ENCODE data around the gene PRKD3. TPM values are rescaled to one million over a fixed set of nuclear protein-coding genes. Genes with fewer than 3 reads are reported as not detected.

PRKD3 gene
- total and polyA plus RNA-seq, 10 of the 15 experiments (the other 5 are each of a cell fraction or from before 2014, with no cell fraction given) = 3.3 to 14.9 (median 7.9) TPM

DNA sequence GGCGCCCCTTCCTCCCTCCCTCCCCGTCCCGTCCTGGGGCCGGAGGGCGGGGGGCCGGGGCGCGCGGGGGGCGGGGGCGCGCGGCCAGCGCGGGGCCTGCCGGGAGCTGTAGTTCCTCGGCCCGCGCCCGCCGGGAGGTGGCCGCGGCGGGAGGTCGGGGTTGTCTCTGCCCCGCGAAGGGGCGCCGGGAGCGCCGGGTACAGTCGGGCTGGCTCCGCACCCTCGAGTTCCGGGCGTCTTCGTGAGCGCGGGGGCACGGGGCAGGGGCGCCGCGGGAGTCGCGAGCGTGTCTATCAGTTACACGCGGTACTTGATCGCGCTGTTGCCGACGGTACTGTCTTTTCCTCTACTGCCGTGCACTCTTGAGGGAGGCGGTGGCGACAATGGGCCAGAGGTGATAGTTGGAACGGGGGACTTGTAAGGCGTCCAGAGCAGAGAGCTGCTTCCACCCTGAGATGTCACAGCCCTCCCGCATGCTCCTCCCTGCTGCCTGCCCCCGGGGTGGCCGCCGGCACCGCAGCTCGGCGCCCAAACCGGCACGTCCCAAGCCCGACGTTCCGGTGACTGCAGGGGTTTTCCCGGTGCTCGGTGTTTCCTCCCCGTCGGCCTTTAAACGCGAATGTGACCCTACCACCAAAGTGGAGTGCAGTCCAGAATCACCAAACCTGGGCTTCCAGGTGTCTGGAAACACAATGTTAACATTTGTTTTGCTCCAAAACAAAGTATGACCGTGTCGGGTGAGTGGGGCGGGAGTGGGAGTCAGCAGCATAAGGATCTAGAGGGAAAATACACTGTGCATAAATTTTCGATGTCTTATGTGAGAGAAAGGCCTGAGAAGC, at the start of gene PRKD3 (continued):
- TF ChIP-seq, protein P1, sequence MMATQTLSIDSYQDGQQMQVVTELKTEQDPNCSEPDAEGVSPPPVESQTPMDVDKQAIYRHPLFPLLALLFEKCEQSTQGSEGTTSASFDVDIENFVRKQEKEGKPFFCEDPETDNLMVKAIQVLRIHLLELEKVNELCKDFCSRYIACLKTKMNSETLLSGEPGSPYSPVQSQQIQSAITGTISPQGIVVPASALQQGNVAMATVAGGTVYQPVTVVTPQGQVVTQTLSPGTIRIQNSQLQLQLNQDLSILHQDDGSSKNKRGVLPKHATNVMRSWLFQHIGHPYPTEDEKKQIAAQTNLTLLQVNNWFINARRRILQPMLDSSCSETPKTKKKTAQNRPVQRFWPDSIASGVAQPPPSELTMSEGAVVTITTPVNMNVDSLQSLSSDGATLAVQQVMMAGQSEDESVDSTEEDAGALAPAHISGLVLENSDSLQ (IDR thresholded peaks at IDR 0.05) = no peak
- TF ChIP-seq, protein P2, sequence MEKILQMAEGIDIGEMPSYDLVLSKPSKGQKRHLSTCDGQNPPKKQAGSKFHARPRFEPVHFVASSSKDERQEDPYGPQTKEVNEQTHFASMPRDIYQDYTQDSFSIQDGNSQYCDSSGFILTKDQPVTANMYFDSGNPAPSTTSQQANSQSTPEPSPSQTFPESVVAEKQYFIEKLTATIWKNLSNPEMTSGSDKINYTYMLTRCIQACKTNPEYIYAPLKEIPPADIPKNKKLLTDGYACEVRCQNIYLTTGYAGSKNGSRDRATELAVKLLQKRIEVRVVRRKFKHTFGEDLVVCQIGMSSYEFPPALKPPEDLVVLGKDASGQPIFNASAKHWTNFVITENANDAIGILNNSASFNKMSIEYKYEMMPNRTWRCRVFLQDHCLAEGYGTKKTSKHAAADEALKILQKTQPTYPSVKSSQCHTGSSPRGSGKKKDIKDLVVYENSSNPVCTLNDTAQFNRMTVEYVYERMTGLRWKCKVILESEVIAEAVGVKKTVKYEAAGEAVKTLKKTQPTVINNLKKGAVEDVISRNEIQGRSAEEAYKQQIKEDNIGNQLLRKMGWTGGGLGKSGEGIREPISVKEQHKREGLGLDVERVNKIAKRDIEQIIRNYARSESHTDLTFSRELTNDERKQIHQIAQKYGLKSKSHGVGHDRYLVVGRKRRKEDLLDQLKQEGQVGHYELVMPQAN (conservative IDR thresholded peaks at IDR 0.05) = no peak; the same call in 1 of the 2 replicates
- TF ChIP-seq, protein P3, sequence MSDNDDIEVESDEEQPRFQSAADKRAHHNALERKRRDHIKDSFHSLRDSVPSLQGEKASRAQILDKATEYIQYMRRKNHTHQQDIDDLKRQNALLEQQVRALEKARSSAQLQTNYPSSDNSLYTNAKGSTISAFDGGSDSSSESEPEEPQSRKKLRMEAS (IDR thresholded peaks at IDR 0.05; ENCODE audit: low read depth, low read length) = peak; percentile 49; the same call in 1 of the 2 replicates
- TF ChIP-seq PAX8 (IDR thresholded peaks at IDR 0.05) (no peak), BMI1 (IDR thresholded peaks at IDR 0.05; ENCODE audit: borderline replicate concordance) (peak; percentile 58; the same call in 1 of the 2 replicates), ATF7 (IDR thresholded peaks at IDR 0.05; ENCODE audit: low read depth) (no peak), SMAD1 (IDR thresholded peaks at IDR 0.05; ENCODE audit: low read depth, partially characterized antibody) (no peak), CHD2 (IDR thresholded peaks at IDR 0.05; ENCODE audit: borderline replicate concordance, low read depth, low read length) (peak; percentile 30; the same call in 1 of the 2 replicates), MXI1 (IDR thresholded peaks at IDR 0.05; ENCODE audit: low read depth, low read length) (0 out of 2 replicates have a peak, but pooled peaks have one; percentile 4), HCFC1 (IDR thresholded peaks at IDR 0.05; ENCODE audit: low read length) (peak; percentile 67), EGR1 (IDR thresholded peaks at IDR 0.05; ENCODE audit: borderline replicate concordance in 1 of 2, low read depth in 2 of 2, low read length in 2 of 2) (0 out of 3 replicates have a peak, but pooled peaks of 1 of the 2 experiments have one; percentile 14)
- TF ChIP-seq, protein P4, sequence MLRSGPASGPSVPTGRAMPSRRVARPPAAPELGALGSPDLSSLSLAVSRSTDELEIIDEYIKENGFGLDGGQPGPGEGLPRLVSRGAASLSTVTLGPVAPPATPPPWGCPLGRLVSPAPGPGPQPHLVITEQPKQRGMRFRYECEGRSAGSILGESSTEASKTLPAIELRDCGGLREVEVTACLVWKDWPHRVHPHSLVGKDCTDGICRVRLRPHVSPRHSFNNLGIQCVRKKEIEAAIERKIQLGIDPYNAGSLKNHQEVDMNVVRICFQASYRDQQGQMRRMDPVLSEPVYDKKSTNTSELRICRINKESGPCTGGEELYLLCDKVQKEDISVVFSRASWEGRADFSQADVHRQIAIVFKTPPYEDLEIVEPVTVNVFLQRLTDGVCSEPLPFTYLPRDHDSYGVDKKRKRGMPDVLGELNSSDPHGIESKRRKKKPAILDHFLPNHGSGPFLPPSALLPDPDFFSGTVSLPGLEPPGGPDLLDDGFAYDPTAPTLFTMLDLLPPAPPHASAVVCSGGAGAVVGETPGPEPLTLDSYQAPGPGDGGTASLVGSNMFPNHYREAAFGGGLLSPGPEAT (IDR thresholded peaks at IDR 0.05; ENCODE audit: low read depth) = 0 out of 2 replicates have a peak, but pooled peaks have one; percentile 22
